ENCODE measurements around the gene H2AZ2.

Gene H2AZ2

GRCh38 chr7:44784364-44784763 is 63.5 kb downstream of the H2AZ2 start:
- no peak for DNase-seq (ENCODE audit: low spot score)

- no peak for DNase-seq (ENCODE audit: low spot score)
These were observed 64.5 kb downstream of the H2AZ2 start for GRCh38 chr7:44783407-44783806.

DNA sequence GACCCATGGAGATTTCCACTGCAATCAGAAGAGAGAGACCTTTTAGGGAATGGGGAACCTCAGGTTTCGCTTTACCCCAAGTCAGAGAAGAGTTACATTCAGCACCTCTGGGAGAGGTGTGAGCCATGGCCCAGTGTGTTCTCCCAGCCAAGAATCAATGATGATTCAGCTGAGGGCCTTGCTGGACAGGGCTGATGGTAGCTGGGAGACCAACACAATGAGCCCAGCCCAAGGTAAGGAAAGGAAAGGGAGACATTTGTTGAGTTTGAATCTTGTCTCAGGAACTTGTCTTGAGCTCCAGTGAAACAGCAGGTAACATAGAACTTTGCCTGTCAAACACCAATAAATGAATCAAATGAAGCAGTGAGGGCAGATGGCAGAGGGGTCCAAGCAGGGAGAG is 65.4 kb downstream of the H2AZ2 start:
- no peak for DNase-seq (ENCODE audit: low spot score)
